Loucy (cell line): ENCODE measurements around the gene ARHGDIG.

Experiments
- EZH2phosphoT487 ChIP-seq: fragments of 200-600 bp; IDR thresholded peaks from 2 replicates; pipeline ENCODE4 v1.6.1; 2018; ENCODE audit warnings: antibody characterized with exemption, mild to moderate bottlenecking, moderate library complexity, borderline replicate concordance
- TF ChIP-seq, protein P1 (sequence below): fragments of 200-600 bp; sonication (generic); conservative IDR thresholded peaks from 2 replicates; pipeline ENCODE4 v1.5.1; 2014; ENCODE audit warnings: mild to moderate bottlenecking, antibody characterized with exemption, low read length

DNA sequence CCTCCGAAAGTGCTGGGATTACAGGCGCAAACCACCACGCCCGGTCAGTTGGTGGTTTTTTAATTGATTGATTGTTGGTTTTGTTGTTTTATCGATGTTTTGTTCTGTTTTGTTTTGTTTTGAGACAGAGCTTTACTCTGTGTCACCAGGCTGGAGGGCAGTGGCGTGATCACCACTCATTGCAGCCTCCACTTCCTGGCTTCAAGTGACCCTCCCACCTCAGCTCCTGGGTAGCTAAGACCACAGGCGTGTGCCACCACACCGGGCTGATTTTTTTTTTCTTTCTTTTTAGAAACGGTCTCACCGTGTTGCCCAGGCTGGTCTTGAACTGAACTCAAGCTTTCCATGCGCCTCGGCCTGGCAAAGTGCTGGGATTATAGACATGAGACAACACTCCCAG lies 33.4 kb upstream of the ARHGDIG start:
- TF ChIP-seq, protein P1, sequence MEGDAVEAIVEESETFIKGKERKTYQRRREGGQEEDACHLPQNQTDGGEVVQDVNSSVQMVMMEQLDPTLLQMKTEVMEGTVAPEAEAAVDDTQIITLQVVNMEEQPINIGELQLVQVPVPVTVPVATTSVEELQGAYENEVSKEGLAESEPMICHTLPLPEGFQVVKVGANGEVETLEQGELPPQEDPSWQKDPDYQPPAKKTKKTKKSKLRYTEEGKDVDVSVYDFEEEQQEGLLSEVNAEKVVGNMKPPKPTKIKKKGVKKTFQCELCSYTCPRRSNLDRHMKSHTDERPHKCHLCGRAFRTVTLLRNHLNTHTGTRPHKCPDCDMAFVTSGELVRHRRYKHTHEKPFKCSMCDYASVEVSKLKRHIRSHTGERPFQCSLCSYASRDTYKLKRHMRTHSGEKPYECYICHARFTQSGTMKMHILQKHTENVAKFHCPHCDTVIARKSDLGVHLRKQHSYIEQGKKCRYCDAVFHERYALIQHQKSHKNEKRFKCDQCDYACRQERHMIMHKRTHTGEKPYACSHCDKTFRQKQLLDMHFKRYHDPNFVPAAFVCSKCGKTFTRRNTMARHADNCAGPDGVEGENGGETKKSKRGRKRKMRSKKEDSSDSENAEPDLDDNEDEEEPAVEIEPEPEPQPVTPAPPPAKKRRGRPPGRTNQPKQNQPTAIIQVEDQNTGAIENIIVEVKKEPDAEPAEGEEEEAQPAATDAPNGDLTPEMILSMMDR: no peak
- no peak for TF ChIP-seq EZH2phosphoT487
